Measurements from ENCODE around the gene KLF13.
A peak's percentile ranks its signal among the peaks of the same experiment; 100 is the strongest.

The KLF13 gene

GRCh38 chr15:31317421-31318327 lies 9.0 kb upstream of the KLF13 start:
- DNase-seq = no peak

GRCh38 chr15:31318429-31318828 lies 8.2 kb upstream of the KLF13 start:
- no peak for DNase-seq

GRCh38 chr15:31320022-31320421 lies 6.6 kb upstream of the KLF13 start:
- DNase-seq = no peak

- DNase-seq = no peak
Observed at GRCh38 chr15:31321418-31321817, 5.2 kb upstream of the KLF13 start.

GRCh38 chr15:31322504-31322903 lies 4.1 kb upstream of the KLF13 start:
- DNase-seq = no peak

GRCh38 chr15:31323627-31324026 lies 3.0 kb upstream of the KLF13 start:
- no peak for DNase-seq

GRCh38 chr15:31324186-31324585 lies 2.4 kb upstream of the KLF13 start:
- no peak for DNase-seq

GRCh38 chr15:31324806-31325594 lies 1.6 kb upstream of the KLF13 start:
- DNase-seq = no peak

GRCh38 chr15:31325595-31326155 lies 960 bp upstream of the KLF13 start:
- DNase-seq = peak; percentile 90

- DNase-seq = peak; percentile 76
Observed at GRCh38 chr15:31326875-31327668, 437 bp downstream of the KLF13 start.

- peak; percentile 70 for DNase-seq
Observed at GRCh38 chr15:31327669-31328427, 1.2 kb downstream of the KLF13 start.

GRCh38 chr15:31328428-31328968 lies 1.9 kb downstream of the KLF13 start:
- DNase-seq = no peak

- no peak for DNase-seq
Observed at GRCh38 chr15:31328969-31329639, 2.5 kb downstream of the KLF13 start.

GRCh38 chr15:31329640-31330010 lies 3.0 kb downstream of the KLF13 start:
- no peak for DNase-seq

GRCh38 chr15:31330111-31330785 lies 3.6 kb downstream of the KLF13 start:
- no peak for DNase-seq

- DNase-seq = no peak
Observed at GRCh38 chr15:31330836-31331235, 4.2 kb downstream of the KLF13 start.

GRCh38 chr15:31331389-31331788 lies 4.8 kb downstream of the KLF13 start:
- no peak for DNase-seq

GRCh38 chr15:31332020-31332680 lies 5.5 kb downstream of the KLF13 start:
- no peak for DNase-seq

GRCh38 chr15:31332681-31333071 lies 6.0 kb downstream of the KLF13 start:
- DNase-seq = no peak

GRCh38 chr15:31333119-31333518 lies 6.5 kb downstream of the KLF13 start:
- DNase-seq = no peak

Measured in right hindlimb (tissue), 1 donor.